ENCODE data around the gene UBR1.

DNA sequence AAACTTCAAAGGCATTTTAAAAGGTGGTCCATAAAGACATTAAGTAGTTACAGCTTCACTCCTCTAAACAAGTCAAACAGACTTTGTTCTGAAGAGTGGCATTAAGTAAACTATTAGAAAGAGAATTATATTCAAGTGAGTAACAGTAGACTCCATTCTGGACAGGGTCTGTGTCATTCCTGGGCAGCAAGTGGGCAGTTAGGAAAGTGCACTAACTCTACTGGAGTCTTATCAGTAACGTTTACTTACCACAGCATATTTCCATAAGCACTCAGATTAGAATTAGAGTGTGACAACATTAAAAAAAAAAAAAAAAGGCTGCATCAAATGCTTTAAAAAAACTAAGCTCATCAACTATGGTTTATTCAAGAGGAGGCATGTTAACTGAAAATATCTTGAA lies 10.6 kb downstream of the UBR1 start:
- TF ChIP-seq TAF1 (IDR thresholded peaks at IDR 0.05; ENCODE audit: borderline replicate concordance, insufficient read depth, low read length) (no peak), POLR2AphosphoS5 (IDR thresholded peaks at IDR 0.05; ENCODE audit: low read depth, low read length) (no peak), FOXP2 (optimal IDR thresholded peaks at IDR 0.05; ENCODE audit: borderline replicate concordance, extremely low read depth, extremely low read length, insufficient read depth) (no peak)
- TF ChIP-seq, protein P1, sequence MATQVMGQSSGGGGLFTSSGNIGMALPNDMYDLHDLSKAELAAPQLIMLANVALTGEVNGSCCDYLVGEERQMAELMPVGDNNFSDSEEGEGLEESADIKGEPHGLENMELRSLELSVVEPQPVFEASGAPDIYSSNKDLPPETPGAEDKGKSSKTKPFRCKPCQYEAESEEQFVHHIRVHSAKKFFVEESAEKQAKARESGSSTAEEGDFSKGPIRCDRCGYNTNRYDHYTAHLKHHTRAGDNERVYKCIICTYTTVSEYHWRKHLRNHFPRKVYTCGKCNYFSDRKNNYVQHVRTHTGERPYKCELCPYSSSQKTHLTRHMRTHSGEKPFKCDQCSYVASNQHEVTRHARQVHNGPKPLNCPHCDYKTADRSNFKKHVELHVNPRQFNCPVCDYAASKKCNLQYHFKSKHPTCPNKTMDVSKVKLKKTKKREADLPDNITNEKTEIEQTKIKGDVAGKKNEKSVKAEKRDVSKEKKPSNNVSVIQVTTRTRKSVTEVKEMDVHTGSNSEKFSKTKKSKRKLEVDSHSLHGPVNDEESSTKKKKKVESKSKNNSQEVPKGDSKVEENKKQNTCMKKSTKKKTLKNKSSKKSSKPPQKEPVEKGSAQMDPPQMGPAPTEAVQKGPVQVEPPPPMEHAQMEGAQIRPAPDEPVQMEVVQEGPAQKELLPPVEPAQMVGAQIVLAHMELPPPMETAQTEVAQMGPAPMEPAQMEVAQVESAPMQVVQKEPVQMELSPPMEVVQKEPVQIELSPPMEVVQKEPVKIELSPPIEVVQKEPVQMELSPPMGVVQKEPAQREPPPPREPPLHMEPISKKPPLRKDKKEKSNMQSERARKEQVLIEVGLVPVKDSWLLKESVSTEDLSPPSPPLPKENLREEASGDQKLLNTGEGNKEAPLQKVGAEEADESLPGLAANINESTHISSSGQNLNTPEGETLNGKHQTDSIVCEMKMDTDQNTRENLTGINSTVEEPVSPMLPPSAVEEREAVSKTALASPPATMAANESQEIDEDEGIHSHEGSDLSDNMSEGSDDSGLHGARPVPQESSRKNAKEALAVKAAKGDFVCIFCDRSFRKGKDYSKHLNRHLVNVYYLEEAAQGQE (IDR thresholded peaks at IDR 0.05; ENCODE audit: insufficient read depth in 1 of 2, low read depth in 2 of 2, low read length in 2 of 2) = no peak

Data from PFSK-1 (cell line).